Common myeloid progenitor, CD34-positive (primary cell): ENCODE measurements around the gene TMEM248.
"Not testable (repeated sequence)": the region's sequence is repeated elsewhere in the genome, so short reads cannot be mapped to it uniquely, and the experiment has no call there.

Source experiments
- CTCF ChIA-PET: fragments of 350-600 bp; sonication (Branson Sonifier 250); formaldehyde crosslinking; loops from one replicate; lab custom pipeline; 2021; ENCODE audit warnings: antibody characterized with exemption; lab: Charles Lee
- POLR2A ChIA-PET: fragments of 350-600 bp; sonication (Branson Sonifier 250); formaldehyde crosslinking; loops from one replicate; lab custom pipeline; 2021; ENCODE audit warnings: antibody characterized with exemption; lab: Charles Lee
- DNase-seq, 3 donors: peaks; one replicate each; pipeline versions ENCODE4 v3.0.0 to v3.0.0-alpha.2; 2013
- H3K27ac ChIP-seq, 2 experiments: 1 replicate in 1 of 2; 2 replicates in 1 of 2; pipeline ENCODE4 v1.7.0; 2013; ENCODE audit warnings: inconsistent platforms in 2 of 2, low read length in 2 of 2, mild to moderate bottlenecking in 2 of 2, low read depth in 1 of 2, moderate library complexity in 1 of 2; ENCODE audit not compliant: severe bottlenecking in 2 of 2, insufficient read depth in 1 of 2, poor library complexity in 1 of 2
- H3K27me3 ChIP-seq, 5 experiments: replicated peaks in 2 of 5; 1 replicate in 3 of 5; 2 replicates in 2 of 5; pipeline versions ENCODE4 v1.6.1 to v1.7.0; 2013; ENCODE audit warnings: low read length in 4 of 5, mild to moderate bottlenecking in 2 of 5, moderate library complexity in 2 of 5, inconsistent platforms in 1 of 5; ENCODE audit not compliant: insufficient read depth in 5 of 5, control insufficient read depth in 4 of 5
- H3K36me3 ChIP-seq, 4 experiments: 1 replicate in 2 of 4; 2 replicates in 2 of 4; pipeline versions ENCODE4 v1.6.1 to v1.7.0; 2013; ENCODE audit warnings: low read length in 3 of 4, control low read depth in 1 of 4, mild to moderate bottlenecking in 1 of 4; ENCODE audit not compliant: control insufficient read depth in 4 of 4, insufficient read depth in 4 of 4
- H3K4me1 ChIP-seq, 4 experiments: 1 replicate in 3 of 4; 2 replicates in 1 of 4; pipeline versions ENCODE4 v1.6.1 to v1.7.1; 2013; ENCODE audit warnings: low read length in 3 of 4, mild to moderate bottlenecking in 3 of 4, control low read depth in 1 of 4, inconsistent platforms in 1 of 4, moderate library complexity in 1 of 4; ENCODE audit not compliant: control insufficient read depth in 4 of 4, insufficient read depth in 4 of 4; ENCODE audit errors: control extremely low read depth in 1 of 4
- H3K4me3 ChIP-seq, 7 experiments: 1 replicate in 4 of 7; 2 replicates in 3 of 7; pipeline versions ENCODE4 v1.5.1 to v1.7.0; 2013; ENCODE audit warnings: mild to moderate bottlenecking in 7 of 7, low read length in 6 of 7, moderate library complexity in 6 of 7, inconsistent platforms in 2 of 7, low read depth in 2 of 7, control low read depth in 1 of 7; ENCODE audit not compliant: insufficient read depth in 4 of 7, control insufficient read depth in 1 of 7; ENCODE audit errors: extremely low read depth in 1 of 7
- H3K9me3 ChIP-seq, 5 experiments: 1 replicate in 4 of 5; 2 replicates in 1 of 5; pipeline versions ENCODE4 v1.6.1 to v1.7.1; 2013; ENCODE audit warnings: low read length in 4 of 5, mild to moderate bottlenecking in 2 of 5, inconsistent platforms in 1 of 5, low read depth in 1 of 5, moderate library complexity in 1 of 5; ENCODE audit not compliant: control insufficient read depth in 4 of 5, insufficient read depth in 2 of 5; ENCODE audit errors: control extremely low read depth in 1 of 5
- WGBS: methylation state at CpG from one replicate; pipeline ENCODE4 v1.1.5; 2013; ENCODE audit not compliant: insufficient coverage; 5-methylcytosine and 5-hydroxymethylcytosine counted together

The TMEM248 gene

DNA sequence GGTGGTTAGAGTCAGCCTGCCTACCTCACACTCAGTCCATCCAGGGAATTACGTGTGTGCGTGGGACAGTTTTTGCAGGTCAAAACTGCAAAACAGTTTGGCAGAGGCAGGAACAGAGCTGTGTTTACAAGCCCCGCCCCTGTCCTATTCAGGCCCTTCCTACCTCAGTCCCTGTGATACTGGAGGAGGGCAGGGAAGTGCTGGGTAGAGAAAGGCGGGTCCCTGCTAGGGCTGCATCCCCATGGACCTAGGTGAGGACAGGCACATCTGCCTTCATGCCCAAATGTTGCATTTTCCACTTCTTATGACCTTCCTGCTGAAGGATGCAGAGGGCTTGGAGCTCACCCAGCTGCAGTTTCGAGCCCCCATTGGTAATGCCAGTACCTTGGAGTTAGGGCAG, 49.3 kb downstream of the TMEM248 start:
- H3K27me3 ChIP-seq = no peaks in the 10 kb centered on the region
- H3K4me1 ChIP-seq = no peaks in the 10 kb centered on the region
- no peak for DNase-seq
- WGBS = 100% methylated on average over 2 of the region's 5 CpGs
- H3K9me3 ChIP-seq = no peaks in the 10 kb centered on the region
- H3K27ac ChIP-seq = no peak overlapping the region
- no peaks in the 10 kb centered on the region for H3K36me3 ChIP-seq
- CTCF ChIA-PET = interaction anchor here (1.1 to 1.6 kb wide), 2 partner anchors 9 to 16 kb away, joined by 5 read pairs; no protein-coding TSS in a partner anchor
- POLR2A ChIA-PET = interaction anchor here (0.8 kb wide), 1 partner anchor 47 kb away, joined by 3 read pairs; no protein-coding TSS in a partner anchor
- no peak overlapping the region for H3K4me3 ChIP-seq

DNA sequence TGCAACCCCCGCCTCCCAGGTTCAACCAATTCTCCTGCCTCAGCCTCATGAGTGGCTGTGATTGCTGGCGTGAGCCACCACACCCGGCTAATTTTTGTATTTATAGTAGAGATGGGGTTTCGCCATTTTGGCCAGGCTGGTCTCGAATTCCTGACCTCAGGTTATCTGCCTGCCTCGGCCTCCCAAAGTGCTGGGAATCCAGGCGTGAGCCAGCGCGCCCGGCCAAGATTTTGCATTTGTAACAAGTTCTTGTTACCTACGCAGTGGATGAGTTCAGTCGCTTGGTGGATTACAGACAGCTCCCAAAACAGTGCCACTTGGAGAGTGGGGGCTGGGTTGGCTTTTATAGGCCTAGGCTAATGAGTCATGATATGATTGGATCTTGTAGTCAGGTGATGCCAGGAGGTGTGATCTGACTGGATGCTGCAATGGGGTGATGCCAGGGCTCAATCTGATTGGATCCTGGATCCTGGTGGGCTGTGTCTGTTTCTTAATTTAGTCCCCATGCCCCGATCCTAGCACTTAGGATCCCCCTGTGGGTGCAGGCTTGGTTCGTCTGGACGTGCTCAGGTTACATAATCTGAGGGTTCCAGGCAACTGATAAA, 54.1 kb downstream of the TMEM248 start:
- WGBS = 98% methylated on average over 12 of the region's 15 CpGs
- CTCF ChIA-PET = no interaction called here
- Histone ChIP-seq H3K4me3 (no peak overlapping the region), H3K36me3 (no peaks in the 10 kb centered on the region), H3K4me1 (no peaks in the 10 kb centered on the region), H3K27ac (no peak overlapping the region), H3K9me3 (peaks cover 0 to 7% (median 4%) of the 10 kb centered on the region in 5 experiments), H3K27me3 (no peaks in the 10 kb centered on the region)
- POLR2A ChIA-PET = no interaction called here
- no peak for DNase-seq

DNA sequence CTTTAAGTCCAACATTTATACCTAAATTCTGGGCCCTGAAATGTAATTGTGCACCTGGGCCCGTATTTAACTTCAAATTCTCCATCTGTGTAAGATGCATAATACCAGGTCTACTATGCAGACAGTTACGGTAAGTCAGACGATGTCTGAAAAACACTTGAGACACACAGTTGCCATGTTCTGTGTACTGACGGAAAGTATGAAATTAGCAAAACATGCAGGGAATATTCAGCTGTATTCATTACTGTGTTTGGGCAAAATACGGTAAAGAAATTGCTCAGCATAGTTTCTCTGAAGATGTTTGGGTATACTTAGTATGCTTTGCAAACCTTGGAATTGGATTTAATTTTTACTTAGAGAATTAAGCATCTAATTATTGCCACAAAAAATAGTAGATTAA, 57.3 kb downstream of the TMEM248 start:
- H3K4me1 ChIP-seq, CTCF ChIA-PET, H3K27me3 ChIP-seq, POLR2A ChIA-PET, H3K4me3 ChIP-seq, H3K36me3 ChIP-seq, DNase-seq, H3K27ac ChIP-seq: not testable (repeated sequence)
- H3K9me3 ChIP-seq = peaks cover 0 to 17% (median 8%) of the 10 kb centered on the region in 5 experiments
- no CpG with 5 or more reads among the region's 5 CpGs for WGBS

DNA sequence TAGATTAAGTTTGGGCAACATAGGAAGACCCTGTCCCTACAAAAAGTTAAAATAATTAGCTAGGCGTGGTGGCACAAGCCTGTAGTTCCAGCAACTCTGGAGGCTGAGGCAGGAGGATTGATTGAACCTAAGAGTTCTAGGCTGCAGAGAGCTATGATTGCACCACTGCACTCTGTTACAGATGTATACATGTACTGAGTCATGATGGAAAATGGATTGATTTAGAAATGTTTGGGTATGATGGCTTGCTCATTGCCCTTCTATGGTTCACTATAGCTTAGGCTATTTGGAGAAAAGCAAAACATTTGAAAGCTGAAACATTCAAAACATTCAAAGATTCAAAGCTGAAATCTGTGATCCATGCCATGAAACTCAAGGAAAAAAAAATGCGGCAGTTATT, 58.0 kb downstream of the TMEM248 start:
- H3K4me1 ChIP-seq, POLR2A ChIA-PET, H3K4me3 ChIP-seq, H3K27me3 ChIP-seq, DNase-seq, H3K36me3 ChIP-seq, H3K27ac ChIP-seq: not testable (repeated sequence)
- 100% methylated on average over 2 of the region's 2 CpGs for WGBS
- CTCF ChIA-PET = interaction anchor here (1.9 kb wide), 1 partner anchor 9 kb away, joined by 6 read pairs; no protein-coding TSS in a partner anchor
- H3K9me3 ChIP-seq = peaks cover 0 to 17% (median 8%) of the 10 kb centered on the region in 5 experiments

DNA sequence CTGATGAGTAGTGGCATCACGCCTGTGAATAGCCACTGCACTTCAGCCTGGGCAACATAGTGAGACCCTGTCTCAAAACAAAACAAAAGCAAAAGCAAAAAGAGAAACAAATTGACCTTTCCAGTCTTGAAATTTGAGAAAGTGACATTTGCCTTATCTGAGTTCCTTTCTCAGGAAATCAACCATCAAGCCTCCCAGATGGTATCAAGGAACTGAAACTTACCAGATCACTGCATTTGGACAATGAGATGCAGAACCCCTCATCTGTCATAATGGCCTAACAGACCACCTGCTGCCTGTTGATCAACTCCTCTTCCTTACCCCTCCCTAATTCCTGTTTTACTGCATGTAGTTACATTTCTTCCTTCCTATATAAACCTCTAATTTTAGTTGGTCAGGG, 59.3 kb downstream of the TMEM248 start:
- H3K27ac ChIP-seq, DNase-seq, H3K4me3 ChIP-seq, H3K36me3 ChIP-seq, H3K4me1 ChIP-seq, H3K27me3 ChIP-seq: not testable (repeated sequence)
- ChIA-PET CTCF (interaction anchor here (1.9 kb wide), 1 partner anchor 7 kb away, joined by 6 read pairs; no protein-coding TSS in a partner anchor), POLR2A (interaction anchor here (0.6 kb wide), 1 partner anchor 217 kb away, joined by 3 read pairs; no protein-coding TSS in a partner anchor)
- no CpG with 5 or more reads among the region's 1 CpG for WGBS
- peaks cover 0 to 17% (median 8%) of the 10 kb centered on the region in 5 experiments for H3K9me3 ChIP-seq

DNA sequence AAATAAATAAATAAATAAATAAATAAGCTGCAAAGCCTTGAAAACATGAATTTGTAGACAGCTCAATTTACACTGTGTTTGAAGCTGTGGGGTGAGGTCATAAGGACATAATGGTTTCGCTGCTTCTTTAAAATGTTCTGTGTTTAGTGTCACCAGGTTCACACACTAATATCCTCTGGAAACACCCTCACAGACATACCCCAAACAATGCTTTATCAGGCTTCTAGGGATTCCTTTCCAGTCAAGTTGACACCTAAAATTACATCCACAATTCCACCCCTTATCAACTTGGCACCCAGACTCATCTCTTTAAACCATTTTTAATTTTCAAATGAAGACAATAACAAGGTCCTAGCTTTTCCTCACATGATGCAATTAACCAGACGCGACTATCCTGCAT, 68.5 kb downstream of the TMEM248 start:
- H3K27me3 ChIP-seq, DNase-seq, H3K4me1 ChIP-seq, POLR2A ChIA-PET, CTCF ChIA-PET, H3K9me3 ChIP-seq, H3K27ac ChIP-seq, H3K4me3 ChIP-seq: not testable (repeated sequence)
- H3K36me3 ChIP-seq = peaks cover 2 to 40% (median 9%) of the 10 kb centered on the region in 4 experiments
- WGBS = no CpG with 5 or more reads among the region's 3 CpGs

DNA sequence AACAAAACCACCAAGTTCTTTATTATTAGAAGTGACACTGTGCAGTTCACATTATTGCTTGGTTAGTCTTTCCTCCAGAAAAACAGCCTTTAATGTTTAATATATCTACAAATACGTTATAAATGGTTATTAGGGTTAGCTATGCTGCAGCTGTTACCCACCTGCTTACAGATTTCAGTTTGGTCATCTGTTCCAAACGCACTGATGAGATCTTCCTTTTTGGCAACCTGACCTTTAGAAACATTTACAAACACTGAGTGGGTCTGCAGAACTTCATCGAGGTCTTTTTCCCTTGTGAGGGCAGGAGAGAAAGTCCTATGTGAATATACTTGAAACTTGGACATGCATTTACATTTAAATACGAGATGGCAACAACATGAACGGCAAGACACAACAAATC, 73.0 kb downstream of the TMEM248 start:
- H3K27ac ChIP-seq, CTCF ChIA-PET, POLR2A ChIA-PET, DNase-seq, H3K27me3 ChIP-seq, H3K9me3 ChIP-seq: not testable (repeated sequence)
- Histone ChIP-seq H3K36me3 (peaks cover 0 to 26% (median 3%) of the 10 kb centered on the region in 4 experiments), H3K4me1 (peaks cover 0 to 13% (median 9%) of the 10 kb centered on the region in 4 experiments), H3K4me3 (peak overlapping the region in 5 of 7 experiments; percentile 65 to 91 (median 78))
- 67% methylated on average over 1 of the region's 5 CpGs for WGBS
